Thyroid gland (tissue), 4 donors: ENCODE results near the gene POC1B. TPM values are rescaled to one million over a fixed set of nuclear protein-coding genes. Genes with fewer than 3 reads are reported as not detected.

ENCODE experiments used
- DNase-seq, 2 donors: peaks; one replicate each; pipeline ENCODE4 v3.0.0-alpha.2; 2019
- H3K27ac ChIP-seq, 3 donors: fragments of 200-600 bp; sonication (generic); 1 replicate in 2 of 3; 2 replicates in 1 of 3; pipeline ENCODE4 v1.5.1; 2016 to 2019; ENCODE audit warnings: mild to moderate bottlenecking in 1 of 3, moderate library complexity in 1 of 3
- H3K27me3 ChIP-seq: fragments of 200-600 bp; sonication (generic); one replicate; pipeline ENCODE4 v1.5.1; 2019
- H3K36me3 ChIP-seq, 2 donors: fragments of 200-600 bp; sonication (generic); one replicate each; pipeline ENCODE4 v1.5.1; 2016 to 2019
- H3K4me1 ChIP-seq, 2 donors: fragments of 200-600 bp; sonication (generic); one replicate each; pipeline ENCODE4 v1.5.1; 2017 to 2019
- H3K4me3 ChIP-seq, 3 donors: fragments of 200-600 bp; sonication (generic); replicated peaks in 1 of 3; 1 replicate in 2 of 3; 2 replicates in 1 of 3; pipeline ENCODE4 v1.5.1; 2016; ENCODE audit warnings: mild to moderate bottlenecking in 1 of 3
- H3K9me3 ChIP-seq: fragments of 200-600 bp; sonication (generic); one replicate; pipeline ENCODE4 v1.5.1; 2017
- POLR2A ChIP-seq, 2 donors: fragments of 450-650 bp; IDR thresholded peaks; one replicate each; pipeline ENCODE4 v1.6.1; 2017; ENCODE audit warnings: antibody characterized with exemption in 2 of 2, mild to moderate bottlenecking in 2 of 2, moderate library complexity in 1 of 2
- WGBS, 2 donors: methylation state at CpG; one replicate each; pipeline ENCODE4 v1.1.5; 2017; 5-methylcytosine and 5-hydroxymethylcytosine counted together
- intact Hi-C: fragments of 100-400 bp; cut with DNase I; formaldehyde crosslinking; loops from one replicate; pipeline ENCODE4 v1.15.1; 2023
- total RNA-seq, 4 donors: library from RNA; depleted of rRNA; stranded (reverse); fragments of >200 nt; gene quantifications; one replicate each; pipeline ENCODE4 v1.2.3, GENCODE V29; 2016
- TF ChIP-seq, protein P1 (sequence below), 6 experiments: fragments of 200-600 bp in 3 of 6; fragments of 450-650 bp in 3 of 6; sonication (generic) in 3 of 6; IDR thresholded peaks; one replicate each; pipeline ENCODE4 v1.5.1; 2016 to 2019; ENCODE audit warnings: antibody characterized with exemption in 6 of 6, mild to moderate bottlenecking in 2 of 6, inconsistent platforms in 1 of 6, moderate library complexity in 1 of 6

The POC1B gene
- total RNA-seq, 4 donors from 2014 or later, result 21.2 to 38.3 (median 27.2) TPM

DNA sequence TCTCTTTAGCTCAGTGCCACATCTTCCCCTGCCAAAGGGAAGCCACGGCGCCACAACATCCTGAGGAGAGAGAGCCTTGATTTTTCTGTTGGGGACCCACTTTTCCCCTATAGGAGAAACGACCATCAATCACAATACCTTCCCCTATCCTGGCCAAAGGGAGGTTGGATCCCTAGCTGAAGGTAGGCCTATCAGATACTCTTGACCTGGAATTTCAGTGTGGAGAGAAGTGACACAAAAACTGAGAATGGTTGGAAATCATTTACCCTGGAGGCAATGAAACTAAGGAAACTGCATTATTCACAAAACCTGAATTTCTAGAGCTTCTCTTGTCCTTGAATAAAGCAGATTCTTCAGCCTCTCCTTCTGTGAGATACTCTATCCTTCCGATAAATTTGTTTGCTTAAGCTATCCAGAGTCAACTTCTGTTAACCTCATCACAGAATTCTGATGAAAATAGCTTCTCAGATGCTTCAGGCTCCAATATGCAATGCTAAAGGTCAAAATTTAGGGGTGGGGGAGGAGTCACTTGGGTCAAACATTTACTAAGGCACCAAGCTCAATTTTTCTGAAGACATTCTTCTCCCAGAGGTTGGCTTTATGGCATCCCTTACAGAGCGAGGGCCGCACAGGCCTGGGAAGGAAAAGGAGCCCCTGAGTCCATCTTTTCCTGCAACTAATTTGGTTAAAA lies 146.6 kb downstream of the POC1B start:
- intact Hi-C loops, result no loop called here
- no peak for TF ChIP-seq POLR2A (IDR thresholded peaks at IDR 0.05)
- TF ChIP-seq, protein P1, sequence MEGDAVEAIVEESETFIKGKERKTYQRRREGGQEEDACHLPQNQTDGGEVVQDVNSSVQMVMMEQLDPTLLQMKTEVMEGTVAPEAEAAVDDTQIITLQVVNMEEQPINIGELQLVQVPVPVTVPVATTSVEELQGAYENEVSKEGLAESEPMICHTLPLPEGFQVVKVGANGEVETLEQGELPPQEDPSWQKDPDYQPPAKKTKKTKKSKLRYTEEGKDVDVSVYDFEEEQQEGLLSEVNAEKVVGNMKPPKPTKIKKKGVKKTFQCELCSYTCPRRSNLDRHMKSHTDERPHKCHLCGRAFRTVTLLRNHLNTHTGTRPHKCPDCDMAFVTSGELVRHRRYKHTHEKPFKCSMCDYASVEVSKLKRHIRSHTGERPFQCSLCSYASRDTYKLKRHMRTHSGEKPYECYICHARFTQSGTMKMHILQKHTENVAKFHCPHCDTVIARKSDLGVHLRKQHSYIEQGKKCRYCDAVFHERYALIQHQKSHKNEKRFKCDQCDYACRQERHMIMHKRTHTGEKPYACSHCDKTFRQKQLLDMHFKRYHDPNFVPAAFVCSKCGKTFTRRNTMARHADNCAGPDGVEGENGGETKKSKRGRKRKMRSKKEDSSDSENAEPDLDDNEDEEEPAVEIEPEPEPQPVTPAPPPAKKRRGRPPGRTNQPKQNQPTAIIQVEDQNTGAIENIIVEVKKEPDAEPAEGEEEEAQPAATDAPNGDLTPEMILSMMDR (IDR thresholded peaks at IDR 0.05), result no peak
- Histone ChIP-seq H3K27me3 (no peaks in the 10 kb centered on the region), H3K4me1 (peaks cover 12 to 24% of the 10 kb centered on the region in 2 donors), H3K4me3 (no peak overlapping the region), H3K27ac (no peak overlapping the region), H3K9me3 (no peaks in the 10 kb centered on the region), H3K36me3 (no peaks in the 10 kb centered on the region)
- DNase-seq, result no peak
- WGBS, 2 donors, result 83 to 90% methylated on average over 6 of the region's 6 CpGs

DNA sequence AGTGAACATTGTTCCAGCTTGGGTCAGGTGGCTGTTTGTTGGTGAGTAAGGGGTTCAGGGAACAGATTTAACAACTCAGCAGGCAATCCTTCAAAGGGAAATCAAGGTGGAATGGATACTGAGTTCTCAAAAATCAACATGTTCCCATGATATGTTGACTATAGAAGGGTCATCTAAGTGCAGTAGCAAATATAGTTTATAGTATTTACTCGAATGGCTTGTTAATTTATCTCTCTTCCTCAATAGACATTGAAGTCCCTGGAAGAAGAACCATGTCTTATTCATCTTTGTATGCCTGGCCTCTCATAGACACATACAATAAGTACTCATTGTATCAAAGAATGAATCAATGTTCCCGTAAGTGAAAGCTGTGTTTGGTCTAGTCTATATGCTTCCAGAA lies 149.0 kb downstream of the POC1B start:
- 94 to 96% methylated on average over 2 of the region's 2 CpGs for WGBS, 2 donors
- Histone ChIP-seq H3K4me1 (peaks cover 11 to 19% of the 10 kb centered on the region in 2 donors), H3K9me3 (no peaks in the 10 kb centered on the region), H3K36me3 (no peaks in the 10 kb centered on the region), H3K27ac (no peak overlapping the region), H3K27me3 (no peaks in the 10 kb centered on the region), H3K4me3 (no peak overlapping the region)
- DNase-seq, result no peak
- no peak for TF ChIP-seq POLR2A (IDR thresholded peaks at IDR 0.05)
- TF ChIP-seq, protein P1 (IDR thresholded peaks at IDR 0.05), result no peak
- intact Hi-C loops, result no loop called here

DNA sequence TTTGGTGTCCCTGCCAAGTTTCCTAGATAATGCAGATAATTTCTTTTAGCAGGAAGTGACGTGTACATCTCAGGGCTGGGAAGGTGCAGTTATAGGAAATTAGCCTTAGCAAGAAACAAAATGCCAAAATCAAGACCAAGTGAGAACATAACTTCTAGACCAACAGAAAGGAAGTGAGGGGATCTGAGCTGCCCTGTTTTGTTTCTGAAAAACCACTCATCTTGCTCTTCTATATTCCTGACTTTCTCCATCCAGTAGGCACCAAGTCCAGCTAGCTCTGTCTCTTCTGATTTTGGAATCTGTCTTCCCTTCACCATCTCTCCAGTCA lies 149.7 kb downstream of the POC1B start:
- no peak for DNase-seq
- intact Hi-C loops, result no loop called here
- 46 to 53% methylated on average over 1 of the region's 1 CpG for WGBS, 2 donors
- H3K9me3 ChIP-seq, result no peaks in the 10 kb centered on the region
- H3K4me1 ChIP-seq, result peaks cover 11 to 19% of the 10 kb centered on the region in 2 donors
- no peak overlapping the region for H3K4me3 ChIP-seq
- TF ChIP-seq, protein P1 (IDR thresholded peaks at IDR 0.05), result no peak
- no peak for TF ChIP-seq POLR2A (IDR thresholded peaks at IDR 0.05)
- H3K36me3 ChIP-seq, result no peaks in the 10 kb centered on the region
- peak overlapping the region in 2 of 3 donors; percentile 32 to 35 for H3K27ac ChIP-seq
- H3K27me3 ChIP-seq, result no peaks in the 10 kb centered on the region

DNA sequence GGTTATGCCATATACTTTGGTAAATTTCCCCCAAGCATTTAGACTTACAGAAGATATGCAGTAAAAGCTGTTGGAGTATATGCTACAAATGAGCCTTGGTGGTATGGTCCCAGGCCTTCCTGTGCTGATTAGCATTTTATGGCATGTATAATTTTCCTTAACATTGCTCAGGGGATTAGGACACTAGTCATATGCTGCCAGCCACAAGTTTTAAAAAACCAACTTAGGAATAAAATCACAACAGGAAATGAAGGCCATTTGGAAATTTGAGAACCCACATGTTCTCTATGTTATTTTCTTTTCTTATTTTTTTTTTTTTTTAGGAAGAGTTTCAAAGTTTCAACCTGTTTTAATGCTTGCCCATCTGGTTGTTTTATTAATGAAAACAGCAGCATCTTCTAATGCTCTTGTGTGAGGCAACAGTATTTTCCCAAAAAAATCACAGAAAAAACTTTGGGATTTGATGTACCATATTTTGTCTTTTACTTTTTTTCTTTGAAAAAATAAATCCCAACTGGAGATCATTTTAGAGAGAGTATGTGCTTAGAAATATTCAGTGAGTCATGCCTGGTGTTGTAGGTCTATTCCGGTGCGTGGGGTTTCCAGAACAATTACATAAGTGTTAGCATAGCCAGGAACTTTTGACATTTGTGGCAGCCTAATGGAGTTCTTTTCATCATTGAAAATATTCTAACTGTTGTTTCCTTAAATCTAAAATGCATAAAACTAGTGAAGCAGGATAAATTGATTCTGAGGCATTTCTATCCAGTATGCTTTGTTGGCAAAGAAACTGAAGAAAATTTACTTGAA lies 151.9 kb downstream of the POC1B start:
- DNase-seq, result peak in 1 of 2 donors; percentile 20
- intact Hi-C loops, result no loop called here
- Histone ChIP-seq H3K27ac (no peak overlapping the region), H3K4me3 (no peak overlapping the region), H3K36me3 (no peaks in the 10 kb centered on the region), H3K9me3 (no peaks in the 10 kb centered on the region), H3K4me1 (peaks cover 11 to 19% of the 10 kb centered on the region in 2 donors), H3K27me3 (no peaks in the 10 kb centered on the region)
- no peak for TF ChIP-seq POLR2A (IDR thresholded peaks at IDR 0.05)
- TF ChIP-seq, protein P1 (IDR thresholded peaks at IDR 0.05), result no peak
- 23 to 68% methylated on average over 2 of the region's 2 CpGs for WGBS, 2 donors
